NCI-H774 (cell line): ENCODE results near the gene CACNA1F.

Experiments
- DNase-seq: peaks from one replicate; lab custom pipeline; 2025; lab: John Stamatoyannopoulos, UW

Gene CACNA1F

GRCh38 chrX:49233176-49233575, at the start of gene CACNA1F:
TSS of gene CACNA1F (minus strand) at chrX:49233340. CDS start at chrX:49233309, 31 bp downstream.
- DNase-seq, result no peak

- no peak for DNase-seq
Measured at GRCh38 chrX:49282647-49283011, 49.5 kb upstream of the CACNA1F start.

- DNase-seq, result no peak
Measured at GRCh38 chrX:49278081-49278480, 44.9 kb upstream of the CACNA1F start.

GRCh38 chrX:49277535-49277830, 44.3 kb upstream of the CACNA1F start:
- DNase-seq, result no peak

GRCh38 chrX:49276671-49277534, 43.8 kb upstream of the CACNA1F start:
- DNase-seq, result no peak

GRCh38 chrX:49276207-49276606, 43.1 kb upstream of the CACNA1F start:
- DNase-seq, result no peak

- DNase-seq, result no peak
Measured at GRCh38 chrX:49273181-49273727, 40.1 kb upstream of the CACNA1F start.

- no peak for DNase-seq
Measured at GRCh38 chrX:49272421-49272820, 39.3 kb upstream of the CACNA1F start.

GRCh38 chrX:49271341-49271740, 38.2 kb upstream of the CACNA1F start:
- no peak for DNase-seq

- no peak for DNase-seq
Measured at GRCh38 chrX:49270249-49270921, 37.2 kb upstream of the CACNA1F start.

GRCh38 chrX:49269767-49270248, 36.7 kb upstream of the CACNA1F start, which contains the start of gene PPP1R3F:
TSS of gene PPP1R3F (plus strand) at chrX:49269793. CDS start at chrX:49269870, 77 bp downstream.
- DNase-seq, result peak; percentile 40

- peak; percentile 93 for DNase-seq
Measured at GRCh38 chrX:49269010-49269766, 36.0 kb upstream of the CACNA1F start.

- DNase-seq, result no peak
Measured at GRCh38 chrX:49268702-49269009, 35.5 kb upstream of the CACNA1F start.

GRCh38 chrX:49266523-49267445, 33.6 kb upstream of the CACNA1F start:
- no peak for DNase-seq

GRCh38 chrX:49264460-49264859, 31.3 kb upstream of the CACNA1F start, which contains the start of gene FOXP3:
TSS of gene FOXP3 (minus strand) at chrX:49264710. CDS start at chrX:49258505, 6,205 bp downstream.
- no peak for DNase-seq

GRCh38 chrX:49263631-49264030, 30.5 kb upstream of the CACNA1F start:
- no peak for DNase-seq

- no peak for DNase-seq
Measured at GRCh38 chrX:49262603-49263002, 29.5 kb upstream of the CACNA1F start.

GRCh38 chrX:49260221-49260985, 27.3 kb upstream of the CACNA1F start:
- DNase-seq, result no peak

GRCh38 chrX:49258749-49259124, 25.6 kb upstream of the CACNA1F start:
- no peak for DNase-seq
